ENCODE measurements around the gene C10orf62. TPM values are rescaled to one million over a fixed set of nuclear protein-coding genes. Genes with fewer than 3 reads are reported as not detected.
A peak's percentile ranks its signal among the peaks of the same experiment; 100 is the strongest.

C10orf62 gene
- total and polyA plus RNA-seq, 2 experiments from 2014 or later = 0.30 TPM; not detected in 1

DNA sequence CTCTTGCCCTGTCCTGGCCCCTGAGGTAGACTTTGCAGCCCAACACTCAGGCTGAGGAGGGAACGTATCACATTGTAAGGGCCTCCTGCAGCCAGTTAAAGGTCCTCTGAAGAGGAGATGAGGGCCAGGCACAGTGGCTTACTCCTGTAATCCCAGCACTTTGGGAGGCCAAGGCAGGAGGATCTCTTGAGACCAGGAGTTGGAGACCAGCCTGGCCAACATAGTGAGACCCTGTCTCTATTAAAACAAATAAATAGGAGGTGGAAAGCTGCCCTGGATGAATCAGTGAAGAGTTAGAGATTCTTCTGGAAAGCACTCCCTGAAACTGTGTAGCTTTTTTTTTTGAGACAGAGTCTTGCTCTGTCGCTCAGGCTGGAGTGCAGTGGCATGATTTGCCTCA, 2.3 kb upstream of the C10orf62 start:
- no peaks in the 10 kb centered on the region for H3K36me3 ChIP-seq
- no peaks in the 10 kb centered on the region for H3K27me3 ChIP-seq
- H3K9me3 ChIP-seq (ENCODE audit: low read depth) = no peaks in the 10 kb centered on the region
- no peak overlapping the region for H3K4me3 ChIP-seq
- no peak for DNase-seq (ENCODE audit: low read depth in 1 of 2, low spot score in 1 of 2)
- peaks cover 5% of the 10 kb centered on the region for H3K4me1 ChIP-seq (ENCODE audit: low read depth)
- no peak overlapping the region for H3K27ac ChIP-seq
- TF ChIP-seq, protein P1, sequence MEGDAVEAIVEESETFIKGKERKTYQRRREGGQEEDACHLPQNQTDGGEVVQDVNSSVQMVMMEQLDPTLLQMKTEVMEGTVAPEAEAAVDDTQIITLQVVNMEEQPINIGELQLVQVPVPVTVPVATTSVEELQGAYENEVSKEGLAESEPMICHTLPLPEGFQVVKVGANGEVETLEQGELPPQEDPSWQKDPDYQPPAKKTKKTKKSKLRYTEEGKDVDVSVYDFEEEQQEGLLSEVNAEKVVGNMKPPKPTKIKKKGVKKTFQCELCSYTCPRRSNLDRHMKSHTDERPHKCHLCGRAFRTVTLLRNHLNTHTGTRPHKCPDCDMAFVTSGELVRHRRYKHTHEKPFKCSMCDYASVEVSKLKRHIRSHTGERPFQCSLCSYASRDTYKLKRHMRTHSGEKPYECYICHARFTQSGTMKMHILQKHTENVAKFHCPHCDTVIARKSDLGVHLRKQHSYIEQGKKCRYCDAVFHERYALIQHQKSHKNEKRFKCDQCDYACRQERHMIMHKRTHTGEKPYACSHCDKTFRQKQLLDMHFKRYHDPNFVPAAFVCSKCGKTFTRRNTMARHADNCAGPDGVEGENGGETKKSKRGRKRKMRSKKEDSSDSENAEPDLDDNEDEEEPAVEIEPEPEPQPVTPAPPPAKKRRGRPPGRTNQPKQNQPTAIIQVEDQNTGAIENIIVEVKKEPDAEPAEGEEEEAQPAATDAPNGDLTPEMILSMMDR (IDR thresholded peaks at IDR 0.05; ENCODE audit: low read depth, low read length) = no peak

DNA sequence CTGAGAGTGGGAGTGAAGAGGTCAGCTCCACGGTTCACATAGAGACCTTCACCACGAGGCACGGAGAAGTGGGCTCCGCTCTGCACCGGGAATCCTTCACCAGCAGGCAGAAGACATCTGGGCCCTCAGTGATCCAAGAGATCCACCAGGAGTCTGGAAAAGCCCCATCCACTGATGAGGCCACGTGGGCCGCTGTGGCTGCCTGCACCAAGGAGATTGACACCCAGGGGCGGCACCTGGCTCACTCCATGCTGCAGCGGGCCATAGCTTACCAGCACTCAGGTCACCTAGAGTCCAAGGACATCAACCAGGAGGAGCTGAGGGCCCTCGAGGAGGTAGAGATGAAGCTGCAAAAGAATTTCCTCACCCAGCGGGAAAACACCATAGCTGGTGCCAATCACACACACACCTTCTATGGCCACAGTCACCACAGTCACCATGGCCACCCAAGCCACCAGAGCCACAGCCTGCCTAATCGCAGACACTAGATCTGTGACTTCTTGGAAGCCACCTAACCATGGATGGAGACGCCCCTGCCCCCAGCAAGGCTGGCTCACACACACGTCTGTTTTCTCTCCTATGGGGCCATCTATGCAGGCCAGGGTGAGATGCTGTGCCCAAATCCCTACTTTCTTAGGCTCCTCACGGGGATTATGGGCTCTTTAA, 694 bp downstream of the C10orf62 start:
- no peaks in the 10 kb centered on the region for H3K36me3 ChIP-seq
- no peaks in the 10 kb centered on the region for H3K4me1 ChIP-seq (ENCODE audit: low read depth)
- TF ChIP-seq, protein P1 (IDR thresholded peaks at IDR 0.05; ENCODE audit: low read depth, low read length) = no peak
- no peak overlapping the region for H3K4me3 ChIP-seq
- no peaks in the 10 kb centered on the region for H3K27me3 ChIP-seq
- no peak overlapping the region for H3K27ac ChIP-seq
- DNase-seq (ENCODE audit: low read depth in 1 of 2, low spot score in 1 of 2) = no peak
- no peaks in the 10 kb centered on the region for H3K9me3 ChIP-seq (ENCODE audit: low read depth)

DNA sequence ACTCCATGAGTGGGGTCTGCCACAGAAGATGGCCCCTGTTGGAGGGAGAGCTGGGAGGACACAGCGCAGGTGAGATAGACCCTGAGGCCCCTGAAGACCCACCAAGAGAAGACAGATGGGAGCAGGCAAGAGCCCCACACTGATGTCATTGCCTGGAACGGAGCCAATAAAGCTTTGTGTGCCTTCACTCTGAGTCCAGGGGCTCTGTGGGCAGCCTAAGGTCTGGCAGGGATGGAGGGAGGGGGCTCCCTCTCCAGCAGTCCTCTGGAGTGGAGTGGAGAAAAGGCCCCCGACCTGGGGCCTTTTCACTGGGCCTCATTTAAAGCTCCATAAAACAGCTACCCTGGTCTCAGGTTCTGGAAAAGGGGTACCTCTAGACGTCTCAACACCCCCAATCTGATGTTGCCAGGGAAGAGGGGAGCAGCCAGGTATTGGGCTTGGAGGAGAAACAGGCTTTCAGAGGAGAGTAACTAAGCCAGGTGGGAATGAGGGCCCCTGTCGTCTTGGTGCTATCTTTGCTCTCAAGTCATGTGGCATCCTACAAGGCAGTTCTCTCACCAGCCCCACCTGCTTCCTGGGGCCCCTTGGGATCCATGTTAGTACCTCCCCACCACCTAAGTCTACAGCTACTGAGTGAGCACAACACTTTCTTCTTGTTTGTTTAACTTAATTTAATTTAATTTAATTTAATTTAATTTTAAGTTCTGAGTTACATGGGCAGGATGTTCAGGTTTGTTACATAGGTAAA, 1.4 kb downstream of the C10orf62 start:
- H3K36me3 ChIP-seq = no peaks in the 10 kb centered on the region
- TF ChIP-seq, protein P1 (IDR thresholded peaks at IDR 0.05; ENCODE audit: low read depth, low read length) = no peak
- H3K9me3 ChIP-seq (ENCODE audit: low read depth) = no peaks in the 10 kb centered on the region
- no peak overlapping the region for H3K4me3 ChIP-seq
- DNase-seq (ENCODE audit: low read depth in 1 of 2, low spot score in 1 of 2) = no peak
- H3K27me3 ChIP-seq = no peaks in the 10 kb centered on the region
- H3K27ac ChIP-seq = no peak overlapping the region
- H3K4me1 ChIP-seq (ENCODE audit: low read depth) = no peaks in the 10 kb centered on the region

DNA sequence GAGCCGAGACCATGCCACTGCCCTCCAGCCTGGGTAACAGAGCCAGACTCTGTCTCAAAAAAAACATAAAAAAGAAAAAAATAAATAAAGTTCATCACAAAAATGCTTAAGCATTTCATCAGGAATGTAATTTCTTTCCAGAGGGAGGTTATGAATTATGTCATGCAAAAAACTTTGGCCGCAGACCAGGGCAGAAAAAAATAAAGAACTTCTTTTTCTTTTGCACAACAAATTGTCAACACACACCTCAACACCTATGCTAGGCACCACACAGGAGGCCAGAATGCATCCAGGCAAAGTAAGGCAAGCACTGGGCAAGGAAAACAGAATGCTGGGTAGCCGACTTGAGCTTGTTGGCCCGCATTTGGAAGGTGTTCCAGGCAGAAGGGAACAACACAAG, 3.9 kb downstream of the C10orf62 start:
- H3K27me3 ChIP-seq = no peaks in the 10 kb centered on the region

DNA sequence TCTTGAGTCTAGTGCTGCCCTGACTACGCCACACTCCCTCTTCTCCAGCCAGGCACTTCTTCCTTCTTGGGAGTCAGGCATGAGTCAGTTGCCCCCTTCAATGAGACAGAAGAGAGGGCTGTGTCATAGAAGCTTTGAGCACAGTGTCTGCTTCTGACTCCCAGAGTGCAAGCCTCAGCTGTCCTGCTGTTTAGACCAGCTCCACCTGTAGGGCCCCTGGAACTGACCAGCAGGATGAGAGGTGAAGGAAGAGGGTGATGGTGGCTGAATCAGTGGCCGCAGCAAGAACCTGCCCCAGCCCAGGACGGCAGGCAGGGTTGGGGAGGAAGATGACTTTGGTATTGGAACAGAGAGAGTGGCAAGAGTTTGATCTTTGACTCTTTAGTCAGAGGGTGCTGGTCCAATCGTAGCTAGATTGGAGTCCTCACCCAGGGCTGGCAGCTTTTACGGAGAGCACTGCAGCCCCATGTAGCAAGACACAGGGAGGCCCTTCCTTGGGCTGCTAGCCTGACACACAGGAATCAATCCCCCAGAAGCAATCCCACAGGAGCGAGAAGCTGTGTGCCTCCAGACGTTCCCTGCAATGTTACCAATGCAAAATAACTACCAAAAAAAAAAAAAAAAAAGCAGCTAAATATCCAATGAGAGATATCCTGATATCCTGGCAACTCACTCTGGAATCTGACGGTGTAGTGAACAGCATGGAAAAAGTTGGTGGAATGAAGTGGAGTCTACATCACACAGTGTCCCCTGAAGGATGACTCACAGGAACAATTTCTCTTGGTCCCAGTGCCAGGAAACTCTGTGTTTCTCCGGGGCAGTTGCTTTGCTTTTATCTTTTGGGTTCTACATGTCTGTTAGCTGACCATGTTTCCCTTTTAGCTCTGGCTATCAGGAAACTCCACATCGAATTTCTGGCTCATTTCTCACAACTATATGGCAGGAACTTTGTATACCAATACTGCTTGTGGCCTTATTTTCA, 6.9 kb downstream of the C10orf62 start:
- no peak overlapping the region for H3K27ac ChIP-seq
- DNase-seq (ENCODE audit: low read depth in 1 of 2, low spot score in 1 of 2) = peak in 1 of 2 donors; percentile 92
- no peaks in the 10 kb centered on the region for H3K9me3 ChIP-seq (ENCODE audit: low read depth)
- H3K4me1 ChIP-seq (ENCODE audit: low read depth) = no peaks in the 10 kb centered on the region
- TF ChIP-seq, protein P1 (IDR thresholded peaks at IDR 0.05; ENCODE audit: low read depth, low read length) = no peak
- H3K27me3 ChIP-seq = no peaks in the 10 kb centered on the region
- no peaks in the 10 kb centered on the region for H3K36me3 ChIP-seq
- H3K4me3 ChIP-seq = no peak overlapping the region

More for the DNA sequence above, 3.9 kb downstream of the C10orf62 start:
- DNase-seq (ENCODE audit: low read depth in 1 of 2, low spot score in 1 of 2) = peak in 1 of 2 donors; percentile 34
- no peak overlapping the region for H3K4me3 ChIP-seq
- no peaks in the 10 kb centered on the region for H3K36me3 ChIP-seq
- no peak overlapping the region for H3K27ac ChIP-seq
- no peaks in the 10 kb centered on the region for H3K9me3 ChIP-seq (ENCODE audit: low read depth)
- TF ChIP-seq, protein P1 (IDR thresholded peaks at IDR 0.05; ENCODE audit: low read depth, low read length) = no peak
- H3K4me1 ChIP-seq (ENCODE audit: low read depth) = no peaks in the 10 kb centered on the region

All from cardiac muscle cell (in vitro differentiated cells and primary cell).